ENCODE data around the gene PDIA3.

- no peak for TF ChIP-seq POLR2A (IDR thresholded peaks at IDR 0.05)
- no peak for TF ChIP-seq CTCF (IDR thresholded peaks at IDR 0.05)
These were observed 16.6 kb downstream of the PDIA3 start for GRCh38 chr15:43762824-43763223.
